Natural killer cell (primary cell): ENCODE data around the gene POLDIP3. TPM values are rescaled to one million over a fixed set of nuclear protein-coding genes. Genes with fewer than 3 reads are reported as not detected.

Experiments used
- ATAC-seq, 3 donors: fragments of 150-1000 bp in 2 of 3; fragments of 200-7000 bp in 1 of 3; cut with Tn5 transposase; 1 replicate in 1 of 3; 2 replicates in 2 of 3; pipeline ENCODE4 v1.10.0; 2021; ENCODE audit warnings: mild to moderate bottlenecking in 2 of 3, moderate library complexity in 2 of 3
- DNase-seq, 2 donors: peaks; one replicate each; pipeline versions ENCODE4 v3.0.0 to v3.0.0-alpha.2; 2013 to 2021; ENCODE audit warnings: mixed read lengths in 1 of 2
- H3K27ac ChIP-seq: one replicate; pipeline ENCODE4 v1.5.1; 2013; ENCODE audit warnings: mild to moderate bottlenecking, low read length
- H3K27me3 ChIP-seq: one replicate; pipeline ENCODE4 v1.6.1; 2013; ENCODE audit warnings: low read length; ENCODE audit not compliant: control insufficient read depth, insufficient read depth
- H3K36me3 ChIP-seq: one replicate; pipeline ENCODE4 v1.6.1; 2013; ENCODE audit warnings: low read length; ENCODE audit not compliant: control insufficient read depth, insufficient read depth
- H3K4me1 ChIP-seq: one replicate; pipeline ENCODE4 v1.6.1; 2013; ENCODE audit warnings: low read length; ENCODE audit not compliant: control insufficient read depth, insufficient read depth
- H3K4me3 ChIP-seq: one replicate; pipeline ENCODE4 v1.5.1; 2013; ENCODE audit warnings: low read length
- H3K9me3 ChIP-seq: one replicate; pipeline ENCODE4 v1.6.1; 2013; ENCODE audit warnings: low read length; ENCODE audit not compliant: control insufficient read depth, insufficient read depth
- H3K27ac Mint-ChIP-seq, 2 donors: one replicate each; pipeline ENCODE4 v1.8.0; 2022; ENCODE audit warnings: mild to moderate bottlenecking in 2 of 2, mixed read lengths in 2 of 2, moderate library complexity in 1 of 2
- H3K27me3 Mint-ChIP-seq, 2 donors: one replicate each; pipeline ENCODE4 v1.8.0; 2022; ENCODE audit warnings: low read depth in 2 of 2, mixed read lengths in 2 of 2
- H3K36me3 Mint-ChIP-seq: one replicate; pipeline ENCODE4 v1.8.0; 2022; ENCODE audit warnings: mixed read lengths
- H3K4me1 Mint-ChIP-seq, 2 donors: one replicate each; pipeline ENCODE4 v1.8.0; 2022; ENCODE audit warnings: mixed read lengths in 2 of 2
- H3K4me3 Mint-ChIP-seq: one replicate; pipeline ENCODE4 v1.8.0; 2022; ENCODE audit warnings: mild to moderate bottlenecking, moderate library complexity, mixed read lengths
- H3K9me3 Mint-ChIP-seq, 2 donors: one replicate each; pipeline ENCODE4 v1.8.0; 2022; ENCODE audit warnings: mixed read lengths in 2 of 2
- WGBS: methylation state at CpG from one replicate; pipeline ENCODE4 v1.1.7; 2013; ENCODE audit warnings: missing lambda C conversion rate; ENCODE audit not compliant: insufficient coverage; 5-methylcytosine and 5-hydroxymethylcytosine counted together
- intact Hi-C: fragments of 100-400 bp; cut with micrococcal nuclease; formaldehyde crosslinking; loops from one replicate; pipeline ENCODE4 v1.14.2; 2022
- total RNA-seq, 4 donors: library from RNA; stranded (reverse); fragments of 120-200 nt in 1 of 4; gene quantifications; one replicate each; pipeline versions ENCODE4 v1.2.3 to v1.2.4, GENCODE V29; 2013 to 2022
- TF ChIP-seq, protein P1 (sequence below): fragments of 200-600 bp; IDR thresholded peaks from one replicate; pipeline ENCODE4 v1.8.0; 2022; ENCODE audit warnings: antibody characterized with exemption

Gene POLDIP3
- total RNA-seq, 3 donors from 2014 or later (not counting 1 experiment from before 2014, with no cell fraction given): 66.1 to 82.8 (median 70.8) TPM

DNA sequence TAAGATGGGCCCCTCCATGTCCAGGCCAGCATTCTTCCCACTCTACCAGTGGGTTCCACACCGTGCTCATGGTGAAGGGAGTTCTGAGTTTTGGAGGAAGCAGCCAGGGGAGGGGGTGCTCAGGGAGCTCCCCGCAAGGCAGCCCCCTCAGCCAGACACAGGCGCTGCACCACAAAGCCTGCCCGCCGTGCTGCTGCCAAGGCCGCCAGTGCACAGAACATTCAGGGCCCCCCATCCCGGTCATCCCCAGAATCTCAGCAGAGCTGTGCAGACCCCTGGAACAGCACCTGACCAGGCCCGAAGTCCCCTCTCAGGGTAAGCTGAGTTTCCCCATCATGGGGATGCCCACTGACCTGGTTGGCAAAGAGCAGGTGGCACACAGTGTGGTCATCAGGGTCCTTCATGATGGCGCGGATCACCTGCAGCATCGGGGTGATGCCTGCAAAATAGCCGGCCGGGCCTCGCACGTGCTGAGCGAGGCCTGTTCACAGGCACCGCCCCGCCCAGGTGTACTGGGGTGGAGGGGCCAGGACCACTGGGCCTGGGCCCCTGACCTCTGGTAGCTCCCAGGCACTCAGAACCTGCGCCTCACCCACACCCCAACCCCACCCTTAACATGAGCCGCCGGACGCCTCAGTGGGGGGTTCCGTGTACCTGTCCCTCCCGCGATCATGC is 12.4 kb upstream of the POLDIP3 start:
- Histone ChIP-seq H3K9me3 (no peaks in the 10 kb centered on the region), H3K27me3 (no peaks in the 10 kb centered on the region), H3K4me1 (peaks cover 10% of the 10 kb centered on the region), H3K36me3 (peaks cover 61% of the 10 kb centered on the region), H3K27ac (no peak overlapping the region), H3K4me3 (no peak overlapping the region)
- H3K4me3 Mint-ChIP-seq: no peak overlapping the region
- no peaks in the 10 kb centered on the region for H3K9me3 Mint-ChIP-seq
- TF ChIP-seq, protein P1, sequence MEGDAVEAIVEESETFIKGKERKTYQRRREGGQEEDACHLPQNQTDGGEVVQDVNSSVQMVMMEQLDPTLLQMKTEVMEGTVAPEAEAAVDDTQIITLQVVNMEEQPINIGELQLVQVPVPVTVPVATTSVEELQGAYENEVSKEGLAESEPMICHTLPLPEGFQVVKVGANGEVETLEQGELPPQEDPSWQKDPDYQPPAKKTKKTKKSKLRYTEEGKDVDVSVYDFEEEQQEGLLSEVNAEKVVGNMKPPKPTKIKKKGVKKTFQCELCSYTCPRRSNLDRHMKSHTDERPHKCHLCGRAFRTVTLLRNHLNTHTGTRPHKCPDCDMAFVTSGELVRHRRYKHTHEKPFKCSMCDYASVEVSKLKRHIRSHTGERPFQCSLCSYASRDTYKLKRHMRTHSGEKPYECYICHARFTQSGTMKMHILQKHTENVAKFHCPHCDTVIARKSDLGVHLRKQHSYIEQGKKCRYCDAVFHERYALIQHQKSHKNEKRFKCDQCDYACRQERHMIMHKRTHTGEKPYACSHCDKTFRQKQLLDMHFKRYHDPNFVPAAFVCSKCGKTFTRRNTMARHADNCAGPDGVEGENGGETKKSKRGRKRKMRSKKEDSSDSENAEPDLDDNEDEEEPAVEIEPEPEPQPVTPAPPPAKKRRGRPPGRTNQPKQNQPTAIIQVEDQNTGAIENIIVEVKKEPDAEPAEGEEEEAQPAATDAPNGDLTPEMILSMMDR: no peak
- DNase-seq: no peak
- intact Hi-C loops: no loop called here
- ATAC-seq: no peak
- no peaks in the 10 kb centered on the region for H3K4me1 Mint-ChIP-seq
- WGBS: 97% methylated on average over 23 of the region's 25 CpGs
- H3K36me3 Mint-ChIP-seq: no peaks in the 10 kb centered on the region
- no peaks in the 10 kb centered on the region for H3K27me3 Mint-ChIP-seq
- no peak overlapping the region for H3K27ac Mint-ChIP-seq

DNA sequence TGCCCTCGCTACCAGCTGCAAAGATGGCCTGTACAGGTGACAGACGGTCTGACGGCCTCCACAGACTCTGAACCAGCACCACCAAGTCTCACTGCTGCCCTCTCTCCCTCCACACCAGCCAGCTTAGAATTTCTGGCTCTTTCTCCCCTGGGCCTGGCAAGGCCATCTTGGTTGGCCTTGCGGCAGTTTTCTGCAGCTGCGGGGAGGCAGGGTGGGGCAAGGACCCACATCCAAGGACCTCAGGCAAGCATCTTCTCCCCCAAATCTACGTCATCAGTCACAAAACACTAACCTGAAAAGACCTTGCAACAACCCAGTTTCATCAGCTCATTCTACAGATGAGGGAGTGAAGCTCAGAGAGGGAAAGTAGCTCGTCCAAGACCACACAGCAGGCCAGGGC is 11.7 kb upstream of the POLDIP3 start:
- no peak overlapping the region for H3K27ac ChIP-seq
- 94% methylated on average over 6 of the region's 7 CpGs for WGBS
- TF ChIP-seq, protein P1: no peak
- H3K27me3 ChIP-seq: no peaks in the 10 kb centered on the region
- intact Hi-C loops: no loop called here
- H3K36me3 Mint-ChIP-seq: no peaks in the 10 kb centered on the region
- H3K4me3 Mint-ChIP-seq: no peak overlapping the region
- H3K36me3 ChIP-seq: peaks cover 56% of the 10 kb centered on the region
- peaks cover 2 to 4% of the 10 kb centered on the region in 2 donors for H3K4me1 Mint-ChIP-seq
- no peaks in the 10 kb centered on the region for H3K27me3 Mint-ChIP-seq
- DNase-seq (no peak), ATAC-seq (no peak)
- H3K4me1 ChIP-seq: peaks cover 10% of the 10 kb centered on the region
- no peaks in the 10 kb centered on the region for H3K9me3 ChIP-seq
- no peak overlapping the region for H3K4me3 ChIP-seq
- H3K9me3 Mint-ChIP-seq: no peaks in the 10 kb centered on the region
- no peak overlapping the region for H3K27ac Mint-ChIP-seq

DNA sequence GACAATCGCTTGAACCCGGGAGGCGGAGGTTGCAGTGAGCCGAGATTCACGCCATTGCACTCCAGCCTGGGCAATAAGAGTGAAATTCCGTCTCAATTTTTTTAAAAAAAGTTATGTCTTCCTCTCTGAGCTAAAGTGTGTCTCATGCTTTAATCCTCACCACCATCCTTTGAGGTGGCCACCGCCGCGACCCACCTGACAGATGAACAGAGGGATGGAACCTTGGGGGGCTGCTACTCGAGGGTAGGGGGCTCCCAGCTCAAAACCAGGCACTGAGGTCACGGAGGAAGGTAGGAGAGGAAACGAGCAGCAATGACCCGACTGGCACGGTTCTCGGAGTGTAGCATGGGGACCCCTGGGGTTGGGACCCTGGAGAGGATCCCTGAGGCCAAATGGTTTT is 10.7 kb upstream of the POLDIP3 start:
- TF ChIP-seq, protein P1: no peak
- Mint-ChIP-seq H3K36me3 (no peaks in the 10 kb centered on the region), H3K27ac (no peak overlapping the region), H3K27me3 (no peaks in the 10 kb centered on the region), H3K4me3 (no peak overlapping the region), H3K9me3 (no peaks in the 10 kb centered on the region), H3K4me1 (peaks cover 5 to 7% of the 10 kb centered on the region in 2 donors)
- intact Hi-C loops: no loop called here
- Histone ChIP-seq H3K27ac (no peak overlapping the region), H3K27me3 (no peaks in the 10 kb centered on the region), H3K36me3 (peaks cover 50% of the 10 kb centered on the region), H3K4me3 (no peak overlapping the region), H3K9me3 (no peaks in the 10 kb centered on the region), H3K4me1 (peaks cover 10% of the 10 kb centered on the region)
- WGBS: 90% methylated on average over 15 of the region's 15 CpGs
- ATAC-seq (no peak), DNase-seq (no peak)

DNA sequence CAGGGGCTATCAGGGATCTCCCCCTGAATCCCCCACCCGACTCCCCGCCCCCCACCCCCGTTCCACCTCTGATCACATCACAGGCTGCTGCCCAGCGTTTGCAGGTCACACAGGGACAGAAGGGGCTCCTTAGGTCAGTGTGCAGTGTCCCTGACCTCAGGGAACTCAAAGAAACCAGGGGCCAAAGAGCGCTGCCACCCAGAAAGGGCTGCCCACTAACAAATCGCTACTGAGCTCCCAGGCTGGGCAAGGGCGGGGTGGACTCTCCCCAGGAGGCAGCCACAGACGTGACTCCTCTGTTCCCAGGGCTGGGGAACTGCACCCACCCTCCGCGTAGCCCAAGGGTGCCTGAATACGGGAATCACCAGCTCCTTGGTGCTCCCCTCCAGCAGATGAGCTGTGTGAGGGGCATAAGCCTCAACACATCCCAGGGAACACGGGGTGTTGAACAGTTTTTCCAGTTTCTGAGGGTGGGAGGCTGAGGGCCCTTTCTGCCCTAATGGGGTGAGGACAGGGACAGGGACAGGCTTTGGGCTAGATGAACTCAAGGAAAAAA is 9.9 kb upstream of the POLDIP3 start:
- ATAC-seq (no peak), DNase-seq (no peak)
- no peaks in the 10 kb centered on the region for H3K9me3 ChIP-seq
- no peak overlapping the region for H3K4me3 ChIP-seq
- H3K36me3 ChIP-seq: peaks cover 46% of the 10 kb centered on the region
- Mint-ChIP-seq H3K27ac (no peak overlapping the region), H3K27me3 (no peaks in the 10 kb centered on the region), H3K4me1 (peaks cover 5 to 7% of the 10 kb centered on the region in 2 donors), H3K36me3 (no peaks in the 10 kb centered on the region), H3K4me3 (no peak overlapping the region), H3K9me3 (no peaks in the 10 kb centered on the region)
- WGBS: 96% methylated on average over 10 of the region's 12 CpGs
- H3K27ac ChIP-seq: no peak overlapping the region
- H3K27me3 ChIP-seq: no peaks in the 10 kb centered on the region
- intact Hi-C loops: no loop called here
- TF ChIP-seq, protein P1: no peak
- H3K4me1 ChIP-seq: peaks cover 10% of the 10 kb centered on the region
